HepG2 (cell line): Measurements from ENCODE around the gene CATSPERD. TPM values are rescaled to one million over a fixed set of nuclear protein-coding genes. Genes with fewer than 3 reads are reported as not detected.

ENCODE experiments used
- ARID5B ChIP-seq: IDR thresholded peaks from 2 replicates; pipeline ENCODE4 v1.4.0; 2020; ENCODE audit warnings: mild to moderate bottlenecking, missing genetic modification reagents
- CEBPZ ChIP-seq: IDR thresholded peaks from 2 replicates; pipeline ENCODE4 v1.6.1; 2012; ENCODE audit warnings: low read length, improper control_type of control experiment
- CHD2 ChIP-seq: IDR thresholded peaks from 2 replicates; pipeline ENCODE4 v1.6.1; 2011; ENCODE audit warnings: low read depth, low read length, improper control_type of control experiment
- NBN ChIP-seq: fragments of 450-650 bp; conservative IDR thresholded peaks from 2 replicates; pipeline ENCODE4 v1.6.1; 2017
- ZBTB4 ChIP-seq: sonication (generic); formaldehyde crosslinking; IDR thresholded peaks from 2 replicates; pipeline ENCODE4 v1.4.0; 2020; ENCODE audit warnings: missing genetic modification reagents, mild to moderate bottlenecking, borderline replicate concordance
- ZHX2 ChIP-seq, 2 experiments: sonication (generic) in 1 of 2; formaldehyde crosslinking in 1 of 2; IDR thresholded peaks; 2 replicates each; pipeline versions ENCODE4 v1.6.1 to v1.9.0; 2014 to 2022; ENCODE audit warnings: antibody characterized with exemption in 1 of 2, borderline replicate concordance in 1 of 2, inconsistent platforms in 1 of 2, low read depth in 1 of 2, missing genetic modification reagents in 1 of 2
- ZNF230 ChIP-seq: sonication (generic); formaldehyde crosslinking; IDR thresholded peaks from 2 replicates; pipeline ENCODE4 v1.4.0; 2020; ENCODE audit warnings: mild to moderate bottlenecking, missing genetic modification reagents
- ZNF354B ChIP-seq: sonication (generic); formaldehyde crosslinking; IDR thresholded peaks from 2 replicates; pipeline ENCODE4 v1.8.0; 2022; ENCODE audit warnings: mild to moderate bottlenecking, missing genetic modification reagents
- ZNF703 ChIP-seq: sonication (generic); formaldehyde crosslinking; IDR thresholded peaks from 2 replicates; pipeline ENCODE4 v1.5.1; 2020; ENCODE audit warnings: missing genetic modification reagents, mild to moderate bottlenecking, moderate library complexity, borderline replicate concordance
- ZZZ3 ChIP-seq: sonication (generic); formaldehyde crosslinking; IDR thresholded peaks from 2 replicates; pipeline ENCODE4 v1.4.0; 2020; ENCODE audit warnings: missing genetic modification reagents, mild to moderate bottlenecking, borderline replicate concordance
- polyA plus RNA-seq, 8 experiments: library from polyadenylated mRNA; depleted of rRNA in 3 of 8; stranded (reverse) in 7 of 8; unstranded in 1 of 8; fragments of >200 nt; fragmentation: Illumina TruSeq in 4 of 8; extraction: Trizol in 4 of 8; gene quantifications; 2 replicates each; pipeline versions ENCODE4 v1.2.1 to v1.2.3, GENCODE V29; 2011 to 2016; ENCODE audit warnings: low read depth in 4 of 8, missing spikeins in 1 of 8, mixed read lengths in 1 of 8; ENCODE audit not compliant: insufficient read depth in 1 of 8
- total RNA-seq, 5 experiments: library from RNA; depleted of rRNA; stranded (reverse); fragments of >200 nt; fragmentation: Illumina TruSeq; extraction: Trizol; gene quantifications; 2 replicates each; pipeline ENCODE4 v1.2.3, GENCODE V29; 2016; ENCODE audit warnings: low read depth in 1 of 5

The CATSPERD gene
- total and polyA plus RNA-seq, 2 of the 13 experiments (the other 11 are each of a cell fraction or from before 2014, with no cell fraction given), result 0.04 TPM; not detected in 1

- 0 out of 2 replicates have a peak, but pooled peaks have one; percentile 8 for TF ChIP-seq ZHX2 (IDR thresholded peaks at IDR 0.05; ENCODE audit: low read depth)
- no peak for TF ChIP-seq ZHX2 (CRISPR knock-in tag; IDR thresholded peaks at IDR 0.05; ENCODE audit: borderline replicate concordance)
- TF ChIP-seq ZNF230 (CRISPR knock-in tag), result 0 out of 2 replicates have a peak, but pooled peaks have one; percentile 79
- no peak for TF ChIP-seq NBN
- TF ChIP-seq ZZZ3, result no peak
- TF ChIP-seq ZNF354B (CRISPR knock-in tag), result no peak
- peak; percentile 74 for TF ChIP-seq ARID5B (CRISPR knock-in tag)
- peak; percentile 62; the same call in 1 of the 2 replicates for TF ChIP-seq ZBTB4 (CRISPR knock-in tag)
- no peak for TF ChIP-seq ZNF703 (CRISPR knock-in tag)
- TF ChIP-seq CEBPZ, result no peak
- TF ChIP-seq CHD2, result no peak
Observed at GRCh38 chr19:5826531-5827341, 106.3 kb downstream of the CATSPERD start (continued).
